HEK293 (cell line): ENCODE measurements around the gene CACNA2D1.

Source experiments
- CTCF ChIA-PET: fragments of 350-600 bp; formaldehyde crosslinking; extraction: SDS; loops from one replicate; lab custom pipeline; 2021; ENCODE audit warnings: antibody characterized with exemption; lab: Yijun Ruan, JAX
- POLR2A ChIA-PET: fragments of 300-600 bp; formaldehyde crosslinking; extraction: SDS; loops from one replicate; lab custom pipeline; 2020; ENCODE audit warnings: antibody characterized with exemption, inconsistent platforms; lab: Yijun Ruan, JAX
- H3K27ac ChIP-seq: fragments of 200-500 bp; sonication (Bioruptor generic); 2 replicates; pipeline ENCODE4 v1.5.1; 2014; ENCODE audit warnings: low read depth, low read length, control low read depth, inconsistent platforms; ENCODE audit errors: extremely low read depth
- H3K36me3 ChIP-seq, 2 experiments: fragments of 200-500 bp in 1 of 2; sonication (Bioruptor generic) in 1 of 2; 1 replicate in 1 of 2; 2 replicates in 1 of 2; pipeline ENCODE4 v1.5.1; 2014 to 2017; ENCODE audit warnings: inconsistent platforms in 2 of 2, low read length in 2 of 2; ENCODE audit not compliant: control insufficient read depth in 2 of 2, insufficient read depth in 1 of 2
- H3K4me1 ChIP-seq: fragments of 200-500 bp; sonication (Bioruptor generic); 2 replicates; pipeline ENCODE4 v1.5.1; 2014; ENCODE audit warnings: mild to moderate bottlenecking, low read length, inconsistent platforms; ENCODE audit not compliant: control insufficient read depth, insufficient read depth
- H3K4me3 ChIP-seq: 2 replicates; pipeline ENCODE4 v1.5.1; 2011; ENCODE audit warnings: low read depth, mild to moderate bottlenecking, control low read depth, low read length, moderate library complexity
- H3K9me3 ChIP-seq: fragments of 200-500 bp; sonication (Bioruptor generic); 2 replicates; pipeline ENCODE4 v1.5.1; 2014; ENCODE audit warnings: low read depth, low read length, inconsistent platforms; ENCODE audit not compliant: control insufficient read depth, insufficient read depth
- BCL11B ChIP-seq: fragments of 450-650 bp; formaldehyde crosslinking; IDR thresholded peaks from 2 replicates; pipeline ENCODE4 v1.5.1; 2016; ENCODE audit warnings: low read depth, missing biosample characterization, missing genetic modification characterization
- GLI4 ChIP-seq: fragments of 450-650 bp; formaldehyde crosslinking; IDR thresholded peaks from 2 replicates; pipeline ENCODE4 v1.5.1; 2016; ENCODE audit warnings: missing biosample characterization, missing genetic modification characterization
- MYNN ChIP-seq: fragments of 450-650 bp; formaldehyde crosslinking; IDR thresholded peaks from 2 replicates; pipeline ENCODE4 v1.5.1; 2016; ENCODE audit warnings: missing biosample characterization, missing genetic modification characterization, borderline replicate concordance
- SP3 ChIP-seq: fragments of 450-650 bp; formaldehyde crosslinking; IDR thresholded peaks from 2 replicates; pipeline ENCODE4 v1.5.1; 2016; ENCODE audit warnings: missing biosample characterization, missing genetic modification characterization
- TCF7L2 ChIP-seq: IDR thresholded peaks from 2 replicates; pipeline ENCODE4 v1.6.1; 2011; ENCODE audit warnings: low read depth, mild to moderate bottlenecking, inconsistent platforms, low read length, moderate library complexity, borderline replicate concordance
- ZBTB48 ChIP-seq: fragments of 450-650 bp; formaldehyde crosslinking; IDR thresholded peaks from 2 replicates; pipeline ENCODE4 v1.5.1; 2016; ENCODE audit warnings: missing biosample characterization, missing genetic modification characterization
- ZFP41 ChIP-seq: fragments of 450-650 bp; formaldehyde crosslinking; IDR thresholded peaks from 2 replicates; pipeline ENCODE4 v1.5.1; 2016; ENCODE audit warnings: missing biosample characterization, missing genetic modification characterization, borderline replicate concordance
- ZNF133 ChIP-seq: fragments of 450-650 bp; formaldehyde crosslinking; IDR thresholded peaks from 2 replicates; pipeline ENCODE4 v1.5.1; 2016; ENCODE audit warnings: missing biosample characterization, missing genetic modification characterization
- ZNF19 ChIP-seq: fragments of 450-650 bp; formaldehyde crosslinking; IDR thresholded peaks from 2 replicates; pipeline ENCODE4; 2016; ENCODE audit warnings: missing biosample characterization, missing genetic modification characterization, low read depth
- ZNF248 ChIP-seq: fragments of 450-650 bp; formaldehyde crosslinking; IDR thresholded peaks from 2 replicates; pipeline ENCODE4 v1.5.1; 2017; ENCODE audit warnings: missing biosample characterization, missing genetic modification characterization
- ZNF366 ChIP-seq: fragments of 450-650 bp; formaldehyde crosslinking; conservative IDR thresholded peaks from 2 replicates; pipeline ENCODE4 v1.5.1; 2016; ENCODE audit warnings: missing biosample characterization, missing genetic modification characterization
- ZNF473 ChIP-seq: fragments of 450-650 bp; formaldehyde crosslinking; IDR thresholded peaks from 2 replicates; pipeline ENCODE4 v1.5.1; 2017; ENCODE audit warnings: missing biosample characterization, missing genetic modification characterization
- ZNF510 ChIP-seq: fragments of 450-650 bp; formaldehyde crosslinking; IDR thresholded peaks from 2 replicates; pipeline ENCODE4 v1.5.1; 2018; ENCODE audit warnings: mild to moderate bottlenecking, missing genetic modification characterization, missing biosample characterization; ENCODE audit not compliant: insufficient replicate concordance
- ZNF530 ChIP-seq: fragments of 450-650 bp; formaldehyde crosslinking; IDR thresholded peaks from 2 replicates; pipeline ENCODE4 v1.5.1; 2016; ENCODE audit warnings: low read depth, missing biosample characterization, missing genetic modification characterization
- ZNF623 ChIP-seq: fragments of 450-650 bp; formaldehyde crosslinking; IDR thresholded peaks from 2 replicates; pipeline ENCODE4 v1.5.1; 2016; ENCODE audit warnings: missing biosample characterization, missing genetic modification characterization
- TF ChIP-seq, protein P1 (sequence below): fragments of 450-650 bp; formaldehyde crosslinking; IDR thresholded peaks from 2 replicates; pipeline ENCODE4 v1.5.1; 2017; ENCODE audit warnings: missing biosample characterization, missing genetic modification characterization
- TF ChIP-seq, protein P2 (sequence below): fragments of 450-650 bp; formaldehyde crosslinking; IDR thresholded peaks from 2 replicates; pipeline ENCODE4 v1.5.1; 2016; ENCODE audit warnings: missing biosample characterization, missing genetic modification characterization
- TF ChIP-seq, protein P3 (sequence below): fragments of 450-650 bp; formaldehyde crosslinking; IDR thresholded peaks from 2 replicates; pipeline ENCODE4 v1.5.1; 2016; ENCODE audit warnings: missing biosample characterization, missing genetic modification characterization, borderline replicate concordance

CACNA2D1 gene

GRCh38 chr7:82411732-82412131, 31.8 kb downstream of the CACNA2D1 start (continued):
- TF ChIP-seq ZFP41 (tag by site-specific recombination), result no peak
- TF ChIP-seq, protein P1, sequence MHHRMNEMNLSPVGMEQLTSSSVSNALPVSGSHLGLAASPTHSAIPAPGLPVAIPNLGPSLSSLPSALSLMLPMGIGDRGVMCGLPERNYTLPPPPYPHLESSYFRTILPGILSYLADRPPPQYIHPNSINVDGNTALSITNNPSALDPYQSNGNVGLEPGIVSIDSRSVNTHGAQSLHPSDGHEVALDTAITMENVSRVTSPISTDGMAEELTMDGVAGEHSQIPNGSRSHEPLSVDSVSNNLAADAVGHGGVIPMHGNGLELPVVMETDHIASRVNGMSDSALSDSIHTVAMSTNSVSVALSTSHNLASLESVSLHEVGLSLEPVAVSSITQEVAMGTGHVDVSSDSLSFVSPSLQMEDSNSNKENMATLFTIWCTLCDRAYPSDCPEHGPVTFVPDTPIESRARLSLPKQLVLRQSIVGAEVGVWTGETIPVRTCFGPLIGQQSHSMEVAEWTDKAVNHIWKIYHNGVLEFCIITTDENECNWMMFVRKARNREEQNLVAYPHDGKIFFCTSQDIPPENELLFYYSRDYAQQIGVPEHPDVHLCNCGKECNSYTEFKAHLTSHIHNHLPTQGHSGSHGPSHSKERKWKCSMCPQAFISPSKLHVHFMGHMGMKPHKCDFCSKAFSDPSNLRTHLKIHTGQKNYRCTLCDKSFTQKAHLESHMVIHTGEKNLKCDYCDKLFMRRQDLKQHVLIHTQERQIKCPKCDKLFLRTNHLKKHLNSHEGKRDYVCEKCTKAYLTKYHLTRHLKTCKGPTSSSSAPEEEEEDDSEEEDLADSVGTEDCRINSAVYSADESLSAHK, result no peak
- TF ChIP-seq, all 188 proteins: peak for 0

DNA sequence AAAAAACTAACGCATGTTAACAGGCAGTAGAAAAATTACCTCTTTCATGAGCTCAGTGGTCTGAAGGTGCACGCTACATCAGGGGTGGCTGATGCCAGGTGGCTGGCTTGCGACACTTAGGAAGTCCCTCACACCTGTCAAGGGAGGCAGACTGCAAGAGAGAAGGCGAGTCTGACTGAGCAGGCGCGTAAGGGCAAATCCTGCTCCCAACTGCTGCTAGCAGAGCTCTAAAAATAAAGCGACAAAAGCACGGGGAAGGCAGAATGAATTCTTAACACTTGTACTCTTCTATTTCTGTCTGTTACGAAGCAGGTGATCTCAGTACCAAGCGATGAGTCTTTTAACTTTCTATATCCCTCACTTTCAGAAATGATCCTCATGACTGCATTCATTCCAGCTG, 33.1 kb downstream of the CACNA2D1 start:
- TF ChIP-seq ZNF133 (tag by site-specific recombination), result no peak
- no peak for TF ChIP-seq ZBTB48 (tag by site-specific recombination)
- TF ChIP-seq TCF7L2, result no peak
- no peak for TF ChIP-seq ZNF623 (tag by site-specific recombination)
- no peak for TF ChIP-seq ZNF366 (tag by site-specific recombination)
- no peak for TF ChIP-seq GLI4 (tag by site-specific recombination)
- TF ChIP-seq SP3 (tag by site-specific recombination), result no peak
- no peak for TF ChIP-seq MYNN (tag by site-specific recombination)
- TF ChIP-seq ZNF510, result no peak
- TF ChIP-seq, protein P2, sequence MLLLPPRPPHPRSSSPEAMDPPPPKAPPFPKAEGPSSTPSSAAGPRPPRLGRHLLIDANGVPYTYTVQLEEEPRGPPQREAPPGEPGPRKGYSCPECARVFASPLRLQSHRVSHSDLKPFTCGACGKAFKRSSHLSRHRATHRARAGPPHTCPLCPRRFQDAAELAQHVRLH (tag by site-specific recombination), result no peak
- TF ChIP-seq ZNF19, result no peak
- TF ChIP-seq ZNF473 (tag by site-specific recombination), result no peak
- TF ChIP-seq BCL11B (tag by site-specific recombination), result no peak
- no peak for TF ChIP-seq ZNF248 (tag by site-specific recombination)
- no peak for TF ChIP-seq ZNF530 (tag by site-specific recombination)
- TF ChIP-seq, protein P3, sequence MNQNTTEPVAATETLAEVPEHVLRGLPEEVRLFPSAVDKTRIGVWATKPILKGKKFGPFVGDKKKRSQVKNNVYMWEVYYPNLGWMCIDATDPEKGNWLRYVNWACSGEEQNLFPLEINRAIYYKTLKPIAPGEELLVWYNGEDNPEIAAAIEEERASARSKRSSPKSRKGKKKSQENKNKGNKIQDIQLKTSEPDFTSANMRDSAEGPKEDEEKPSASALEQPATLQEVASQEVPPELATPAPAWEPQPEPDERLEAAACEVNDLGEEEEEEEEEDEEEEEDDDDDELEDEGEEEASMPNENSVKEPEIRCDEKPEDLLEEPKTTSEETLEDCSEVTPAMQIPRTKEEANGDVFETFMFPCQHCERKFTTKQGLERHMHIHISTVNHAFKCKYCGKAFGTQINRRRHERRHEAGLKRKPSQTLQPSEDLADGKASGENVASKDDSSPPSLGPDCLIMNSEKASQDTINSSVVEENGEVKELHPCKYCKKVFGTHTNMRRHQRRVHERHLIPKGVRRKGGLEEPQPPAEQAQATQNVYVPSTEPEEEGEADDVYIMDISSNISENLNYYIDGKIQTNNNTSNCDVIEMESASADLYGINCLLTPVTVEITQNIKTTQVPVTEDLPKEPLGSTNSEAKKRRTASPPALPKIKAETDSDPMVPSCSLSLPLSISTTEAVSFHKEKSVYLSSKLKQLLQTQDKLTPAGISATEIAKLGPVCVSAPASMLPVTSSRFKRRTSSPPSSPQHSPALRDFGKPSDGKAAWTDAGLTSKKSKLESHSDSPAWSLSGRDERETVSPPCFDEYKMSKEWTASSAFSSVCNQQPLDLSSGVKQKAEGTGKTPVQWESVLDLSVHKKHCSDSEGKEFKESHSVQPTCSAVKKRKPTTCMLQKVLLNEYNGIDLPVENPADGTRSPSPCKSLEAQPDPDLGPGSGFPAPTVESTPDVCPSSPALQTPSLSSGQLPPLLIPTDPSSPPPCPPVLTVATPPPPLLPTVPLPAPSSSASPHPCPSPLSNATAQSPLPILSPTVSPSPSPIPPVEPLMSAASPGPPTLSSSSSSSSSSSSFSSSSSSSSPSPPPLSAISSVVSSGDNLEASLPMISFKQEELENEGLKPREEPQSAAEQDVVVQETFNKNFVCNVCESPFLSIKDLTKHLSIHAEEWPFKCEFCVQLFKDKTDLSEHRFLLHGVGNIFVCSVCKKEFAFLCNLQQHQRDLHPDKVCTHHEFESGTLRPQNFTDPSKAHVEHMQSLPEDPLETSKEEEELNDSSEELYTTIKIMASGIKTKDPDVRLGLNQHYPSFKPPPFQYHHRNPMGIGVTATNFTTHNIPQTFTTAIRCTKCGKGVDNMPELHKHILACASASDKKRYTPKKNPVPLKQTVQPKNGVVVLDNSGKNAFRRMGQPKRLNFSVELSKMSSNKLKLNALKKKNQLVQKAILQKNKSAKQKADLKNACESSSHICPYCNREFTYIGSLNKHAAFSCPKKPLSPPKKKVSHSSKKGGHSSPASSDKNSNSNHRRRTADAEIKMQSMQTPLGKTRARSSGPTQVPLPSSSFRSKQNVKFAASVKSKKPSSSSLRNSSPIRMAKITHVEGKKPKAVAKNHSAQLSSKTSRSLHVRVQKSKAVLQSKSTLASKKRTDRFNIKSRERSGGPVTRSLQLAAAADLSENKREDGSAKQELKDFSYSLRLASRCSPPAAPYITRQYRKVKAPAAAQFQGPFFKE (tag by site-specific recombination), result no peak
- CTCF ChIA-PET, result interaction anchor here (0.6 kb wide), 3 partner anchors 9 to 67 kb away, joined by 3 read pairs; no protein-coding TSS in a partner anchor

More for the DNA sequence above, 33.1 kb downstream of the CACNA2D1 start:
- Histone ChIP-seq H3K9me3 (no peaks in the 10 kb centered on the region), H3K4me3 (no peak overlapping the region), H3K36me3 (no peaks in the 10 kb centered on the region), H3K27ac (no peak overlapping the region), H3K4me1 (no peaks in the 10 kb centered on the region)
- POLR2A ChIA-PET, result no interaction called here
